ENCODE measurements around the gene TTC32. TPM values are rescaled to one million over a fixed set of nuclear protein-coding genes. Genes with fewer than 3 reads are reported as not detected.

The TTC32 gene
- total and polyA plus RNA-seq, 8 donors: 3.2 to 24.3 (median 5.2) TPM

DNA sequence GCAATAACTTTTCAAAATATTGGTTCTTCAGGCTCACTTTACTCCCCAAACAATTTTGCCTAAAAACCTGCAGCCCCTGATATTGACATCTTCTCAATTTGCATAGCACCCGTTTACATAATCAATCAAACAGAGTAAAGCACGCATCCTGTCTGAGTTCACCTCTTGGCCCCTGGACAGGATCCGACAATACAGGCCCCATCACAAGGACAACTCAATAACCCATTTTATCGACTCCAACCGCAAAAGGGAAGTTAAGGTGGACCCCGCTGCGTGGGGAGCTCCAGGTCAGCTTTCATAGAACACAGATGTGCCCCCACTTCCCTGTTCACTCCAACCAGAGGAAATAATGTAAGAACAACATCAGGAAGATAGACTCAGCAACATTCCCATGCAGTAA lies 44.7 kb downstream of the TTC32 start:
- Histone ChIP-seq H3K4me3 (no peak overlapping the region), H3K9me3 (no peaks in the 10 kb centered on the region), H3K27ac (no peak overlapping the region), H3K27me3 (no peaks in the 10 kb centered on the region), H3K36me3 (no peaks in the 10 kb centered on the region), H3K4me1 (no peaks in the 10 kb centered on the region)
- TF ChIP-seq CTCF (IDR thresholded peaks at IDR 0.05): no peak
- FAIRE-seq: no peak
- 56 to 66% methylated on average over 7 of the region's 7 CpGs for WGBS, 2 donors
- intact Hi-C loops (cut with DNase I): loop anchor here in 1 of 3 donors (10.0 kb wide), 1 partner anchor 1332 kb away; no protein-coding TSS in a partner anchor
- ATAC-seq: no peak
- DNase-seq: no peak

DNA sequence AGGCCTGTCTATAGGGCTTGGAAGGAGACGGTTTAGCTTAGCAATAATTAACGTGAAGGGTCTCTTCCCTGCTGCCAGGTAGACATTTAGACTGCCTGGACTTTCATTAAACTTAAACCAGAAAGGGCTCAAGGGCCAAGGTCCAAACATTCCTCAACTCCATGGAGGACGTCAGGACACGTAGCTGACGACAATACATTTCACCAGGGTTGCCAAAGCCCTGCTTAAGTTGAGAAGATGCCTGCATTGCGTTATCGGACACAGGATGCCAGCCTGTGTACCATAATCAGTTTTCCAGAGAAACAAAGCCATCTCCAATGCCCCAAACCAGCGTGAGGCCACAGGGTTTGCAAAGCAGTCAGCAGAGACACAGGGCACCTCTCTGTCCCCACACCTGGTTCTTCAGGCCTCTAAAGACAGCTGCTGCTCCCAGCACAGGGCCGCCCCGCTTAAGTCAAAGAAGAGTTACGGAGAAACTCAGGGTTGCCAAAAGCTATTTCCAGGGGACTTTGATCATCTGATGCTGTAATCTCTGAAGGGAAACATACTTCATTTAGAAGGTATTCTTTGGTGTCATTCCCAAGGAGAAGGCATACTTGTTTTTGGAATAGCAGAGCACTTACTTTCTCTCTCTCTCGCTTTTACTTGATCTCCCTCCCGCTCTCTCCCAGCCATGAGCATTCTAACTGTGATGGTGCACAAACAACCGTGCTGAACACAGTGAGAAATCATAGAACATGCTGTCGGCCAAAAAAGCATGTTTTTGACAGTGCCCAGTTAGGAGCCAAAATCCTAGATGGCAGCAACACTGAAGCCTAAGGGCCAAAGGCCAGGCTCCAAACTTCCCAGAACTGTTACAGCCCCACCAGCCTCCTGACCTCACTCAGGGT lies 46.0 kb downstream of the TTC32 start:
- ATAC-seq: no peak
- Histone ChIP-seq H3K4me1 (no peaks in the 10 kb centered on the region), H3K9me3 (no peaks in the 10 kb centered on the region), H3K27ac (no peak overlapping the region), H3K27me3 (no peaks in the 10 kb centered on the region), H3K4me3 (no peak overlapping the region), H3K36me3 (no peaks in the 10 kb centered on the region)
- WGBS, 2 donors: 75 to 80% methylated on average over 15 of the region's 15 CpGs
- intact Hi-C loops (cut with DNase I): loop anchor here in 1 of 3 donors (10.0 kb wide), 1 partner anchor 1331 kb away; no protein-coding TSS in a partner anchor
- DNase-seq: no peak
- TF ChIP-seq CTCF (IDR thresholded peaks at IDR 0.05): no peak
- no peak for FAIRE-seq

GRCh38 chr2:19854596-19855541 lies 46.9 kb downstream of the TTC32 start:
- H3K36me3 ChIP-seq: no peaks in the 10 kb centered on the region
- TF ChIP-seq CTCF (IDR thresholded peaks at IDR 0.05): no peak
- WGBS, 2 donors: 92 to 93% methylated on average over 20 of the region's 20 CpGs
- no peaks in the 10 kb centered on the region for H3K27me3 ChIP-seq
- no peak for ATAC-seq
- no peak overlapping the region for H3K4me3 ChIP-seq
- H3K4me1 ChIP-seq: no peaks in the 10 kb centered on the region
- DNase-seq: no peak
- H3K9me3 ChIP-seq: no peaks in the 10 kb centered on the region
- no peak for FAIRE-seq
- H3K27ac ChIP-seq: no peak overlapping the region
- intact Hi-C loops (cut with DNase I): loop anchor here in 1 of 3 donors (10.0 kb wide), 1 partner anchor 1330 kb away; no protein-coding TSS in a partner anchor

DNA sequence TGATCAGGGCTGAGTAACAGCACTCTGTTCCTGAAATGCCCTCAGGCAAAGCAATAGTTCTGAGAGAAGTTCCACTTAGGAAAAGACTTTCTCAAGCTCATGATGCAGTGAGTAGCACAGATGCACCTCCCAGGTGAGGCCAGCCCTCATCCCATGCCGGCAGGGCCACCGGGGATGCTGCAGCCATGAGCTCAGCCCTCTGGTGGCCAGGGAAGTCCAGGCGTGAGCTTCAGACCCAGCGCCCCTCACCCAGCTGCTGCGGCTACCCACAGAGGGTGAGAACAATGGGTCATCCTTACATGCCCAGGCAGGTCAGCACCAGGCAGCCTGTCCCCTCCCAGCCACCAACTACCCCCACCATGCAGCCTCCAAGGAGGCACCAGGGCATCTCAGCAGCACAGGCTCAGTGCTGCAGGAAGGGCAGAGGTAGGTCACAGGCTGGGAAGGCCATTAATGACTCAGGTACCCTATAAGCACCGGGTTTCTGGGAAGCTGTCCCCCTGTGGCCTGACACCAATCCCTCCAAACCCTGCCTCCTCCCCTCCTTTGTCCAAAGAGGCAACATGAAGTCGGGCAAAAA lies 50.6 kb downstream of the TTC32 start:
- DNase-seq: no peak
- intact Hi-C loops (cut with DNase I): loop anchor here in 1 of 3 donors (10.0 kb wide), 1 partner anchor 1326 kb away; no protein-coding TSS in a partner anchor

More for the DNA sequence above, 50.6 kb downstream of the TTC32 start:
- no peaks in the 10 kb centered on the region for H3K4me1 ChIP-seq
- ATAC-seq (no peak), FAIRE-seq (no peak)
- H3K36me3 ChIP-seq: no peaks in the 10 kb centered on the region
- no peak overlapping the region for H3K27ac ChIP-seq
- H3K4me3 ChIP-seq: no peak overlapping the region
- H3K27me3 ChIP-seq: no peaks in the 10 kb centered on the region
- WGBS, 2 donors: 57 to 65% methylated on average over 7 of the region's 7 CpGs
- TF ChIP-seq CTCF (IDR thresholded peaks at IDR 0.05): no peak
- no peaks in the 10 kb centered on the region for H3K9me3 ChIP-seq
